Measurements from ENCODE around the gene TRPM1. TPM values are rescaled to one million over a fixed set of nuclear protein-coding genes. Genes with fewer than 3 reads are reported as not detected.
A peak's percentile ranks its signal among the peaks of the same experiment; 100 is the strongest.

The TRPM1 gene
- total RNA-seq, 3 donors from 2014 or later, result not detected

GRCh38 chr15:30990036-30990435, 111.5 kb downstream of the TRPM1 start:
- no peaks in the 10 kb centered on the region for H3K9me3 ChIP-seq
- no peaks in the 10 kb centered on the region for H3K27me3 ChIP-seq
- TF ChIP-seq POLR2A (IDR thresholded peaks at IDR 0.05), result no peak
- no peak for TF ChIP-seq POLR2AphosphoS5 (IDR thresholded peaks at IDR 0.05)
- TF ChIP-seq CTCF (IDR thresholded peaks at IDR 0.05), result no peak
- intact Hi-C loops (cut with DNase I; ENCODE audit: low total_unique reads), result no loop called here
- H3K4me1 ChIP-seq, result no peaks in the 10 kb centered on the region
- H3K4me3 ChIP-seq, result peak overlapping the region; percentile 91 to 98 (median 96)
- H3K27ac ChIP-seq, result no peak overlapping the region
- DNase-seq (ENCODE audit: low spot score in 2 of 2), result no peak
- H3K36me3 ChIP-seq, result no peaks in the 10 kb centered on the region

- no peak for DNase-seq (ENCODE audit: low spot score in 2 of 2)
- H3K4me3 ChIP-seq, result no peak overlapping the region
These were observed 116.4 kb downstream of the TRPM1 start for GRCh38 chr15:30985081-30985531.

GRCh38 chr15:30984542-30984941, 117.0 kb downstream of the TRPM1 start:
- no peaks in the 10 kb centered on the region for H3K9me3 ChIP-seq

More at GRCh38 chr15:30985081-30985531, 116.4 kb downstream of the TRPM1 start:
- Histone ChIP-seq H3K27me3 (no peaks in the 10 kb centered on the region), H3K36me3 (no peaks in the 10 kb centered on the region), H3K27ac (peak overlapping the region in 1 of 2 donors; percentile 61), H3K9me3 (no peaks in the 10 kb centered on the region), H3K4me1 (no peaks in the 10 kb centered on the region)
- intact Hi-C loops (cut with DNase I; ENCODE audit: low total_unique reads), result no loop called here
- TF ChIP-seq POLR2AphosphoS5 (IDR thresholded peaks at IDR 0.05) (no peak), POLR2A (IDR thresholded peaks at IDR 0.05) (no peak), CTCF (IDR thresholded peaks at IDR 0.05) (no peak)

GRCh38 chr15:30984118-30984517, 117.4 kb downstream of the TRPM1 start:
- H3K36me3 ChIP-seq, result no peaks in the 10 kb centered on the region
- no peaks in the 10 kb centered on the region for H3K27me3 ChIP-seq
- no peaks in the 10 kb centered on the region for H3K4me1 ChIP-seq
- no peak for DNase-seq (ENCODE audit: low spot score in 2 of 2)
- no peaks in the 10 kb centered on the region for H3K9me3 ChIP-seq
- intact Hi-C loops (cut with DNase I; ENCODE audit: low total_unique reads), result no loop called here
- no peak for TF ChIP-seq POLR2A (IDR thresholded peaks at IDR 0.05)
- TF ChIP-seq POLR2AphosphoS5 (IDR thresholded peaks at IDR 0.05), result no peak
- no peak for TF ChIP-seq CTCF (IDR thresholded peaks at IDR 0.05)
- no peak overlapping the region for H3K4me3 ChIP-seq
- H3K27ac ChIP-seq, result peak overlapping the region; percentile 3 to 61

More at GRCh38 chr15:30984542-30984941, 117.0 kb downstream of the TRPM1 start:
- H3K36me3 ChIP-seq, result no peaks in the 10 kb centered on the region
- intact Hi-C loops (cut with DNase I; ENCODE audit: low total_unique reads), result no loop called here
- DNase-seq (ENCODE audit: low spot score in 2 of 2), result no peak
- no peaks in the 10 kb centered on the region for H3K27me3 ChIP-seq
- no peaks in the 10 kb centered on the region for H3K4me1 ChIP-seq
- H3K27ac ChIP-seq, result peak overlapping the region; percentile 3 to 61
- H3K4me3 ChIP-seq, result peak overlapping the region in 1 of 3 donors; percentile 12
- TF ChIP-seq CTCF (IDR thresholded peaks at IDR 0.05), result no peak
- TF ChIP-seq POLR2AphosphoS5 (IDR thresholded peaks at IDR 0.05), result no peak
- no peak for TF ChIP-seq POLR2A (IDR thresholded peaks at IDR 0.05)

- TF ChIP-seq CTCF (IDR thresholded peaks at IDR 0.05) (no peak), POLR2AphosphoS5 (IDR thresholded peaks at IDR 0.05) (no peak), POLR2A (IDR thresholded peaks at IDR 0.05) (no peak)
- H3K27me3 ChIP-seq, result no peaks in the 10 kb centered on the region
- H3K27ac ChIP-seq, result no peak overlapping the region
- no peak overlapping the region for H3K4me3 ChIP-seq
- DNase-seq (ENCODE audit: low spot score in 2 of 2), result no peak
- H3K9me3 ChIP-seq, result no peaks in the 10 kb centered on the region
- H3K36me3 ChIP-seq, result no peaks in the 10 kb centered on the region
- H3K4me1 ChIP-seq, result no peaks in the 10 kb centered on the region
- intact Hi-C loops (cut with DNase I; ENCODE audit: low total_unique reads), result no loop called here
These were observed 122.1 kb downstream of the TRPM1 start for GRCh38 chr15:30979457-30979856.
